Neural progenitor cell (in vitro differentiated cells): ENCODE measurements around the gene ERCC6. TPM values are rescaled to one million over a fixed set of nuclear protein-coding genes. Genes with fewer than 3 reads are reported as not detected.

Experiments
- DNase-seq: peaks from one replicate; pipeline ENCODE4 v3.0.0-alpha.2; 2016; ENCODE audit warnings: low spot score
- H2AFZ ChIP-seq: fragments of 200-600 bp; sonication (generic); replicated peaks from 2 replicates; pipeline ENCODE4 v1.6.1; 2016; ENCODE audit warnings: antibody characterized with exemption
- H3F3A ChIP-seq: fragments of 200-600 bp; sonication (generic); 2 replicates; pipeline ENCODE4 v1.6.1; 2016; ENCODE audit warnings: antibody characterized with exemption, low read depth
- H3K27ac ChIP-seq: fragments of 200-600 bp; sonication (generic); 2 replicates; pipeline ENCODE4 v1.5.1; 2016; ENCODE audit warnings: mild to moderate bottlenecking
- H3K27me3 ChIP-seq: fragments of 200-600 bp; sonication (generic); 2 replicates; pipeline ENCODE4 v1.6.1; 2016; ENCODE audit warnings: mild to moderate bottlenecking, moderate library complexity
- H3K36me3 ChIP-seq: fragments of 200-600 bp; sonication (generic); 2 replicates; pipeline ENCODE4 v1.5.1; 2016
- H3K4me1 ChIP-seq: fragments of 200-600 bp; sonication (generic); 2 replicates; pipeline ENCODE4 v1.6.1; 2016; ENCODE audit warnings: mixed run types
- H3K4me2 ChIP-seq: fragments of 200-600 bp; sonication (generic); 2 replicates; pipeline ENCODE4 v1.6.1; 2016
- H3K4me3 ChIP-seq: fragments of 200-600 bp; sonication (generic); 2 replicates; pipeline ENCODE4 v1.5.1; 2016
- H3K79me2 ChIP-seq: fragments of 200-600 bp; sonication (generic); 2 replicates; pipeline ENCODE4 v1.6.1; 2016; ENCODE audit warnings: low read depth
- H3K9ac ChIP-seq: fragments of 200-600 bp; sonication (generic); 2 replicates; pipeline ENCODE4 v1.6.1; 2016
- H3K9me3 ChIP-seq: fragments of 200-600 bp; sonication (generic); 2 replicates; pipeline ENCODE4 v1.5.1; 2016; ENCODE audit warnings: low read depth
- H4K20me1 ChIP-seq: fragments of 200-600 bp; sonication (generic); 2 replicates; pipeline ENCODE4 v1.6.1; 2016; ENCODE audit warnings: low read depth
- H3K27ac Mint-ChIP-seq: 3 replicates; pipeline ENCODE4 v1.8.0; 2021; ENCODE audit warnings: mixed read lengths
- H3K27me3 Mint-ChIP-seq: 2 replicates; pipeline ENCODE4 v1.8.0; 2022; ENCODE audit warnings: low read depth, mild to moderate bottlenecking, inconsistent platforms, moderate library complexity, mixed read lengths; ENCODE audit not compliant: insufficient read depth
- H3K36me3 Mint-ChIP-seq: 3 replicates; pipeline ENCODE4 v1.8.0; 2021; ENCODE audit warnings: mixed read lengths
- H3K4me1 Mint-ChIP-seq: 3 replicates; pipeline ENCODE4 v1.8.0; 2021; ENCODE audit warnings: mixed read lengths
- H3K4me3 Mint-ChIP-seq: 3 replicates; pipeline ENCODE4 v1.8.0; 2021; ENCODE audit warnings: mild to moderate bottlenecking, moderate library complexity, mixed read lengths
- H3K9me3 Mint-ChIP-seq: 3 replicates; pipeline ENCODE4 v1.8.0; 2020; ENCODE audit warnings: mixed read lengths
- EZH2 ChIP-seq: fragments of 200-600 bp; sonication (generic); IDR thresholded peaks from 2 replicates; pipeline ENCODE4 v1.6.1; 2017; ENCODE audit warnings: antibody characterized with exemption, mild to moderate bottlenecking, moderate library complexity
- EZH2phosphoT487 ChIP-seq: fragments of 200-600 bp; sonication (generic); IDR thresholded peaks from 2 replicates; pipeline ENCODE4 v1.6.1; 2017; ENCODE audit warnings: antibody characterized with exemption
- total RNA-seq: library from RNA; depleted of rRNA; stranded (reverse); fragments of >200 nt; gene quantifications from 2 replicates; pipeline ENCODE4 v1.2.3, GENCODE V29; 2015; ENCODE audit warnings: low replicate concordance
- TF ChIP-seq, protein P1 (sequence below): fragments of 200-600 bp; sonication (generic); IDR thresholded peaks from 2 replicates; pipeline ENCODE4 v1.5.1; 2017; ENCODE audit warnings: antibody characterized with exemption, mild to moderate bottlenecking

ERCC6 gene
- total RNA-seq, 1 donor from 2014 or later: 10.5 TPM

GRCh38 chr10:49556723-49557122 is 17.8 kb upstream of the ERCC6 start:
- Histone ChIP-seq H3K9ac (no peak overlapping the region), H3K27me3 (no peaks in the 10 kb centered on the region), H3K27ac (no peak overlapping the region), H3K9me3 (no peaks in the 10 kb centered on the region), H4K20me1 (no peaks in the 10 kb centered on the region), H3F3A (no peaks in the 10 kb centered on the region), H2AFZ (no peak overlapping the region), H3K4me3 (no peak overlapping the region), H3K79me2 (no peaks in the 10 kb centered on the region), H3K4me1 (no peaks in the 10 kb centered on the region), H3K4me2 (no peak overlapping the region), H3K36me3 (no peaks in the 10 kb centered on the region)
- Mint-ChIP-seq H3K9me3 (peaks cover 8% of the 10 kb centered on the region), H3K27me3 (no peaks in the 10 kb centered on the region), H3K4me1 (peaks cover 3% of the 10 kb centered on the region), H3K36me3 (no peaks in the 10 kb centered on the region), H3K27ac (no peak overlapping the region), H3K4me3 (no peak overlapping the region)
- TF ChIP-seq EZH2phosphoT487 (no peak), EZH2 (no peak)
- TF ChIP-seq, protein P1, sequence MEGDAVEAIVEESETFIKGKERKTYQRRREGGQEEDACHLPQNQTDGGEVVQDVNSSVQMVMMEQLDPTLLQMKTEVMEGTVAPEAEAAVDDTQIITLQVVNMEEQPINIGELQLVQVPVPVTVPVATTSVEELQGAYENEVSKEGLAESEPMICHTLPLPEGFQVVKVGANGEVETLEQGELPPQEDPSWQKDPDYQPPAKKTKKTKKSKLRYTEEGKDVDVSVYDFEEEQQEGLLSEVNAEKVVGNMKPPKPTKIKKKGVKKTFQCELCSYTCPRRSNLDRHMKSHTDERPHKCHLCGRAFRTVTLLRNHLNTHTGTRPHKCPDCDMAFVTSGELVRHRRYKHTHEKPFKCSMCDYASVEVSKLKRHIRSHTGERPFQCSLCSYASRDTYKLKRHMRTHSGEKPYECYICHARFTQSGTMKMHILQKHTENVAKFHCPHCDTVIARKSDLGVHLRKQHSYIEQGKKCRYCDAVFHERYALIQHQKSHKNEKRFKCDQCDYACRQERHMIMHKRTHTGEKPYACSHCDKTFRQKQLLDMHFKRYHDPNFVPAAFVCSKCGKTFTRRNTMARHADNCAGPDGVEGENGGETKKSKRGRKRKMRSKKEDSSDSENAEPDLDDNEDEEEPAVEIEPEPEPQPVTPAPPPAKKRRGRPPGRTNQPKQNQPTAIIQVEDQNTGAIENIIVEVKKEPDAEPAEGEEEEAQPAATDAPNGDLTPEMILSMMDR: no peak
- DNase-seq: no peak

DNA sequence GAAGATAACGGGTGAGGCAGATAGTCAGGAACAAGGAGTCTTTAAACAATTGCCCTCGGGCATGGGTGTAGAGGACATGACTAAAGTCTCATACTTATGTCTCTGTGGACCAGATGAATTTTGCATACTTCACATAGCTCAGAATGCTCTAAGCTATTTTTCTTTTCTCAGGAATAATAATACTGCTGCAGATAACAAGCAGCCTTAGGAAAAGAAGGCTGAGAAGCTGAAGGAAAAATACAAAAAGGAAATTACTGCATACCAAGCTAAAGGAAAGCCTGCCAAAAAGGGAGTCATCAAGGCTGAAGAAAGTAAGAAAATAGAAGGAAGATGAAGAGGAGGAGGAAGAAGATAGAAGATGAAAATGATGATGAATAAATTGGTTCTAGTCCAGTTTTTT is 13.4 kb upstream of the ERCC6 start:
- H3K4me3 Mint-ChIP-seq: no peak overlapping the region
- Histone ChIP-seq H3F3A (no peaks in the 10 kb centered on the region), H3K9me3 (no peaks in the 10 kb centered on the region), H3K36me3 (no peaks in the 10 kb centered on the region), H2AFZ (no peak overlapping the region), H4K20me1 (no peaks in the 10 kb centered on the region), H3K9ac (no peak overlapping the region), H3K4me3 (no peak overlapping the region), H3K4me2 (no peak overlapping the region), H3K27ac (no peak overlapping the region), H3K27me3 (no peaks in the 10 kb centered on the region), H3K79me2 (no peaks in the 10 kb centered on the region), H3K4me1 (no peaks in the 10 kb centered on the region)
- TF ChIP-seq EZH2 (no peak), EZH2phosphoT487 (no peak)
- TF ChIP-seq, protein P1: no peak
- H3K36me3 Mint-ChIP-seq: no peaks in the 10 kb centered on the region
- no peak overlapping the region for H3K27ac Mint-ChIP-seq
- peaks cover 3% of the 10 kb centered on the region for H3K4me1 Mint-ChIP-seq
- peaks cover 8% of the 10 kb centered on the region for H3K9me3 Mint-ChIP-seq
- no peaks in the 10 kb centered on the region for H3K27me3 Mint-ChIP-seq
- no peak for DNase-seq

DNA sequence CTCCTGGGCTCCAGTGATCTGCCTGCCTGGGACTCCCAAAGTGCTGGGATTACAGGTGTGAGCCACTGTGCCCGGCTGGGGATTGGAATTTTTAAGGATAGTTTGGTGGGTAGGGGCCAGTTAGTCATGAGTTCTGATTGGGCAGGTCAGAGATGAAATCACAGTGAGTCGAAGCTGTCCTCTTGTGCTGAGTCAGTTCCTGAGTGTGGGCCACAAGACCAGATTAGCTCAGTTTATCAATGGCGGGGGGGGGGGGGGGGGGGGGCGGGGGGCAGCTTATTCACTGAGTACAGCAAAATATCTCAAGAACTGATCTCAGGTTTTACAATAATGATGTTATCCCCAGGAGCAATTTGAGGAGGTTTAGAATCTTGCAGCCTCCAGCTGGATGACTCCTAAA is 11.6 kb upstream of the ERCC6 start:
- Histone ChIP-seq H3K27me3 (no peaks in the 10 kb centered on the region), H3K4me1 (no peaks in the 10 kb centered on the region), H3K4me2 (no peak overlapping the region), H3K36me3 (no peaks in the 10 kb centered on the region), H4K20me1 (no peaks in the 10 kb centered on the region), H3K4me3 (no peak overlapping the region), H3K9me3 (no peaks in the 10 kb centered on the region), H3K79me2 (no peaks in the 10 kb centered on the region), H3F3A (no peaks in the 10 kb centered on the region), H2AFZ (no peak overlapping the region), H3K9ac (no peak overlapping the region), H3K27ac (no peak overlapping the region)
- TF ChIP-seq, protein P1: no peak
- TF ChIP-seq EZH2 (no peak), EZH2phosphoT487 (no peak)
- no peak for DNase-seq
- Mint-ChIP-seq H3K9me3 (peaks cover 7% of the 10 kb centered on the region), H3K4me1 (no peaks in the 10 kb centered on the region), H3K27ac (no peak overlapping the region), H3K4me3 (no peak overlapping the region), H3K27me3 (no peaks in the 10 kb centered on the region), H3K36me3 (no peaks in the 10 kb centered on the region)
